ENCODE measurements around the gene NFE2L3.

DNA sequence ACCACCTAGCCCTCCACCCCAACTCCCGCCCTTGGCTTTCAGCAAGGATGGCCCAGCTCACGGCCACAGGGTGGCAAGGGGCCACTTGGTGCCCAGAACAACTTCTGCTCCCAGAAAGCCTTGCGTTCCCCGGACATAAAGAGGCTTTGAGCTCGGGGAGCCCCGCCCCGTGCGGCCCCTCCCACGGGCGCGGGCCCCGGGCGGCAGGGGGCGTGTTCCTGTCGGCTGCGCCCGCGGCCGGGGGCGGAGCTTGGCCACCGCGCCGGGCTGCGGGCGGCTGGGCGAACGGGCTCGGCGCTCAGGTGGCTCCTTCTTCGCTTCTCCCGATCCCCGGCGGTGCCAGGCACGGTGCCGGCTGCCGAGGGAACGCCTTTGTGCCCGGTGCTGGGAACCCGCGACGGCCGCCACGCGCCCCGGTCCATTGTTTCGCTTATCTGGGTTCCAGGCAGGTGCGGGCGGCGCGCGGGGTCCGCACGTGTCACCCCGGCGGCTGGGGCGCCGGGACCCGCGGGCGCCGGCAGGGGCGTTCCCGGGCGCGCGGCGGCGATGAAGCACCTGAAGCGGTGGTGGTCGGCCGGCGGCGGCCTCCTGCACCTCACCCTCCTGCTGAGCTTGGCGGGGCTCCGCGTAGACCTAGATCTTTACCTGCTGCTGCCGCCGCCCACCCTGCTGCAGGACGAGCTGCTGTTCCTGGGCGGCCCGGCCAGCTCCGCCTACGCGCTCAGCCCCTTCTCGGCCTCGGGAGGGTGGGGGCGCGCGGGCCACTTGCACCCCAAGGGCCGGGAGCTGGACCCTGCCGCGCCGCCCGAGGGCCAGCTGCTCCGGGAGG is at the start of gene NFE2L3:
- TF ChIP-seq POLR2AphosphoS5 (IDR thresholded peaks at IDR 0.05; ENCODE audit: borderline replicate concordance, low read depth, low read length) (peak; percentile 63; the same call in 1 of the 2 replicates), EZH2 (IDR thresholded peaks at IDR 0.05) (no peak), FOXP2 (optimal IDR thresholded peaks at IDR 0.05; ENCODE audit: control extremely low read depth, extremely low read length, insufficient read depth) (no peak)
